ENCODE data around the gene CAND1. TPM values are rescaled to one million over a fixed set of nuclear protein-coding genes. Genes with fewer than 3 reads are reported as not detected.
A peak's percentile ranks its signal among the peaks of the same experiment; 100 is the strongest.

The CAND1 gene
- total RNA-seq, 1 experiment from 2014 or later = 190 TPM

DNA sequence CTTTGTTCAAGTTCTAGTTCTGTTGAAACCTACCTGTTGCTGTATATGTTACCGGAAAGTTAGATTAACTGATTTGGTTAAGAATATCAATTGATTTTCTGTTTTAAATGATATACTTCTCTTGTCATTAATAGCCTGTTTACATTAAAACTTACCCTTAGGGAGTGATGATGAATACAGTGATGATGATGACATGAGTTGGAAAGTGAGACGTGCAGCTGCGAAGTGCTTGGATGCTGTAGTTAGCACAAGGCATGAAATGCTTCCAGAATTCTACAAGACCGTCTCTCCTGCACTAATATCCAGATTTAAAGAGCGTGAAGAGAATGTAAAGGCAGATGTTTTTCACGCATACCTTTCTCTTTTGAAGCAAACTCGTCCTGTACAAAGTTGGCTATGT lies 33.0 kb downstream of the CAND1 start:
- no peaks in the 10 kb centered on the region for H3K27me3 ChIP-seq (ENCODE audit: control insufficient read depth, insufficient read depth, low read length)
- TF ChIP-seq TCF7L2 (IDR thresholded peaks at IDR 0.05; ENCODE audit: low read depth, low read length) (no peak), POLR2AphosphoS5 (IDR thresholded peaks at IDR 0.05; ENCODE audit: low read depth, low read length) (no peak), SIN3A (IDR thresholded peaks at IDR 0.05; ENCODE audit: borderline replicate concordance, insufficient read depth, low read depth, low read length) (no peak), REST (IDR thresholded peaks at IDR 0.05; ENCODE audit: insufficient read depth in 1 of 2, low read depth in 2 of 2, low read length in 1 of 2) (no peak)
- TF ChIP-seq, protein P1, sequence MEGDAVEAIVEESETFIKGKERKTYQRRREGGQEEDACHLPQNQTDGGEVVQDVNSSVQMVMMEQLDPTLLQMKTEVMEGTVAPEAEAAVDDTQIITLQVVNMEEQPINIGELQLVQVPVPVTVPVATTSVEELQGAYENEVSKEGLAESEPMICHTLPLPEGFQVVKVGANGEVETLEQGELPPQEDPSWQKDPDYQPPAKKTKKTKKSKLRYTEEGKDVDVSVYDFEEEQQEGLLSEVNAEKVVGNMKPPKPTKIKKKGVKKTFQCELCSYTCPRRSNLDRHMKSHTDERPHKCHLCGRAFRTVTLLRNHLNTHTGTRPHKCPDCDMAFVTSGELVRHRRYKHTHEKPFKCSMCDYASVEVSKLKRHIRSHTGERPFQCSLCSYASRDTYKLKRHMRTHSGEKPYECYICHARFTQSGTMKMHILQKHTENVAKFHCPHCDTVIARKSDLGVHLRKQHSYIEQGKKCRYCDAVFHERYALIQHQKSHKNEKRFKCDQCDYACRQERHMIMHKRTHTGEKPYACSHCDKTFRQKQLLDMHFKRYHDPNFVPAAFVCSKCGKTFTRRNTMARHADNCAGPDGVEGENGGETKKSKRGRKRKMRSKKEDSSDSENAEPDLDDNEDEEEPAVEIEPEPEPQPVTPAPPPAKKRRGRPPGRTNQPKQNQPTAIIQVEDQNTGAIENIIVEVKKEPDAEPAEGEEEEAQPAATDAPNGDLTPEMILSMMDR (IDR thresholded peaks at IDR 0.05) = no peak
- CTCF ChIA-PET = no interaction called here
- peaks cover 66% of the 10 kb centered on the region for H3K36me3 ChIP-seq (ENCODE audit: control insufficient read depth, insufficient read depth, low read length)
- H3K4me3 ChIP-seq (ENCODE audit: low read depth in 2 of 2, low read length in 2 of 2) = no peak overlapping the region
- H3K27ac ChIP-seq (ENCODE audit: low read length) = no peak overlapping the region
- BruUV-seq (replicated peaks) = no TSS peak
- ATAC-seq (no peak), DNase-seq (ENCODE audit: low read depth, low spot score) (no peak)
- POLR2A ChIA-PET = no interaction called here
- H3K4me1 ChIP-seq (ENCODE audit: control insufficient read depth, insufficient read depth, low read length) = no peaks in the 10 kb centered on the region
- in situ Hi-C loops (cut with HindIII; ENCODE audit: low pct_unique_long_range_greater_than_20kb, low sequenced_read_pairs) = no loop called here
- H3K9me3 ChIP-seq (ENCODE audit: control insufficient read depth, insufficient read depth, low read depth, low read length) = no peaks in the 10 kb centered on the region
- intact Hi-C loops (cut with micrococcal nuclease; ENCODE audit: unreplicated experiment) = no loop called here

DNA sequence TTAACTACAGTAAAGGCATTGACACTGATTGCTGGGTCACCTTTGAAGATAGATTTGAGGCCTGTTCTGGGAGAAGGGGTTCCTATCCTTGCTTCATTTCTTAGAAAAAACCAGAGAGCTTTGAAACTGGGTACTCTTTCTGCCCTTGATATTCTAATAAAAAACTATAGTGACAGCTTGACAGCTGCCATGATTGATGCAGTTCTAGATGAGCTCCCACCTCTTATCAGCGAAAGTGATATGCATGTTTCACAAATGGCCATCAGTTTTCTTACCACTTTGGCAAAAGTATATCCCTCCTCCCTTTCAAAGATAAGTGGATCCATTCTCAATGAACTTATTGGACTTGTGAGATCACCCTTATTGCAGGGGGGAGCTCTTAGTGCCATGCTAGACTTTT lies 36.4 kb downstream of the CAND1 start:
- H3K27ac ChIP-seq (ENCODE audit: low read length) = no peak overlapping the region
- BruUV-seq (replicated peaks) = TSS peak; percentile 27
- TF ChIP-seq, protein P1 (IDR thresholded peaks at IDR 0.05) = no peak
- no peak for TF ChIP-seq TCF7L2 (IDR thresholded peaks at IDR 0.05; ENCODE audit: low read depth, low read length)
- TF ChIP-seq POLR2AphosphoS5 (IDR thresholded peaks at IDR 0.05; ENCODE audit: low read depth, low read length) = no peak
- TF ChIP-seq REST (IDR thresholded peaks at IDR 0.05; ENCODE audit: insufficient read depth in 1 of 2, low read depth in 2 of 2, low read length in 1 of 2) = no peak
- no peak for TF ChIP-seq SIN3A (IDR thresholded peaks at IDR 0.05; ENCODE audit: borderline replicate concordance, insufficient read depth, low read depth, low read length)
- intact Hi-C loops (cut with micrococcal nuclease; ENCODE audit: unreplicated experiment) = no loop called here
- ChIA-PET POLR2A (no interaction called here), CTCF (no interaction called here)
- no peak overlapping the region for H3K4me3 ChIP-seq (ENCODE audit: low read depth in 2 of 2, low read length in 2 of 2)
- no peaks in the 10 kb centered on the region for H3K4me1 ChIP-seq (ENCODE audit: control insufficient read depth, insufficient read depth, low read length)
- ATAC-seq (no peak), DNase-seq (ENCODE audit: low read depth, low spot score) (no peak)
- peaks cover 69% of the 10 kb centered on the region for H3K36me3 ChIP-seq (ENCODE audit: control insufficient read depth, insufficient read depth, low read length)
- no peaks in the 10 kb centered on the region for H3K9me3 ChIP-seq (ENCODE audit: control insufficient read depth, insufficient read depth, low read depth, low read length)
- no peaks in the 10 kb centered on the region for H3K27me3 ChIP-seq (ENCODE audit: control insufficient read depth, insufficient read depth, low read length)
- in situ Hi-C loops (cut with HindIII; ENCODE audit: low pct_unique_long_range_greater_than_20kb, low sequenced_read_pairs) = no loop called here
